Hippocampal formation (tissue), 2 donors: ENCODE measurements around the gene RGS17.
"Not testable (repeated sequence)": the region's sequence is repeated elsewhere in the genome, so short reads cannot be mapped to it uniquely, and the experiment has no call there.

Experiments used
- DNase-seq, 2 donors: peaks; one replicate each; lab custom pipeline; 2025; lab: John Stamatoyannopoulos, UW

The RGS17 gene

GRCh38 chr6:153032255-153032882 is 98.7 kb downstream of the RGS17 start:
- DNase-seq = peak in 1 of 2 donors; percentile 35

GRCh38 chr6:153031335-153031955 is 99.6 kb downstream of the RGS17 start:
- DNase-seq = no peak

GRCh38 chr6:153028963-153029362 is 102.1 kb downstream of the RGS17 start:
- DNase-seq = no peak

GRCh38 chr6:153028286-153028685 is 102.8 kb downstream of the RGS17 start:
- DNase-seq = no peak

- DNase-seq = no peak
These were observed 103.6 kb downstream of the RGS17 start for GRCh38 chr6:153027480-153027879.

- DNase-seq = no peak
These were observed 106.4 kb downstream of the RGS17 start for GRCh38 chr6:153024709-153025017.

- peak; percentile 23 to 37 for DNase-seq
These were observed 106.9 kb downstream of the RGS17 start for GRCh38 chr6:153023977-153024708.

- no peak for DNase-seq
These were observed 112.7 kb downstream of the RGS17 start for GRCh38 chr6:153018355-153018754.

GRCh38 chr6:153016846-153017245 is 114.2 kb downstream of the RGS17 start:
- DNase-seq = no peak

GRCh38 chr6:153015094-153015640 is 115.9 kb downstream of the RGS17 start:
- no peak for DNase-seq

- no peak for DNase-seq
These were observed 117.6 kb downstream of the RGS17 start for GRCh38 chr6:153013438-153013837.

- DNase-seq = no peak
These were observed 118.2 kb downstream of the RGS17 start for GRCh38 chr6:153012856-153013255.

- DNase-seq = no peak
These were observed 127.8 kb downstream of the RGS17 start for GRCh38 chr6:153003366-153003690.

GRCh38 chr6:153002613-153003365 is 128.3 kb downstream of the RGS17 start, which contains the start of gene MTRF1L:
Gene MTRF1L, minus strand, starts transcription at chr6:153002709. Its CDS starts 24 bp downstream, at chr6:153002685.
- DNase-seq = peak; percentile 84 to 89

- DNase-seq = no peak
These were observed 129.1 kb downstream of the RGS17 start for GRCh38 chr6:153001767-153002612.

GRCh38 chr6:153000790-153001189 is 130.3 kb downstream of the RGS17 start:
- DNase-seq = not testable (repeated sequence)

GRCh38 chr6:153000243-153000642 is 130.8 kb downstream of the RGS17 start:
- DNase-seq = no peak

- not testable (repeated sequence) for DNase-seq
These were observed 131.5 kb downstream of the RGS17 start for GRCh38 chr6:152999538-152999937.

- DNase-seq = no peak
These were observed 137.2 kb downstream of the RGS17 start for GRCh38 chr6:152993847-152994246.

- no peak for DNase-seq
These were observed 137.7 kb downstream of the RGS17 start for GRCh38 chr6:152993431-152993830.

GRCh38 chr6:152986978-152987377 is 144.1 kb downstream of the RGS17 start:
- DNase-seq = no peak
